HG03558 (cell line): Measurements from ENCODE around the gene RRAS2.
A peak's percentile ranks its signal among the peaks of the same experiment; 100 is the strongest.
"Not testable (repeated sequence)": the region's sequence is repeated elsewhere in the genome, so short reads cannot be mapped to it uniquely, and the experiment has no call there.

Experiments
- ATAC-seq: cut with Tn5 transposase; IDR thresholded peaks from one replicate; pipeline ENCODE4 v1.9.1; 2021; ENCODE audit warnings: moderate number of reproducible peaks; ENCODE audit not compliant: unreplicated experiment; ENCODE audit errors: extremely low read depth

Gene RRAS2

DNA sequence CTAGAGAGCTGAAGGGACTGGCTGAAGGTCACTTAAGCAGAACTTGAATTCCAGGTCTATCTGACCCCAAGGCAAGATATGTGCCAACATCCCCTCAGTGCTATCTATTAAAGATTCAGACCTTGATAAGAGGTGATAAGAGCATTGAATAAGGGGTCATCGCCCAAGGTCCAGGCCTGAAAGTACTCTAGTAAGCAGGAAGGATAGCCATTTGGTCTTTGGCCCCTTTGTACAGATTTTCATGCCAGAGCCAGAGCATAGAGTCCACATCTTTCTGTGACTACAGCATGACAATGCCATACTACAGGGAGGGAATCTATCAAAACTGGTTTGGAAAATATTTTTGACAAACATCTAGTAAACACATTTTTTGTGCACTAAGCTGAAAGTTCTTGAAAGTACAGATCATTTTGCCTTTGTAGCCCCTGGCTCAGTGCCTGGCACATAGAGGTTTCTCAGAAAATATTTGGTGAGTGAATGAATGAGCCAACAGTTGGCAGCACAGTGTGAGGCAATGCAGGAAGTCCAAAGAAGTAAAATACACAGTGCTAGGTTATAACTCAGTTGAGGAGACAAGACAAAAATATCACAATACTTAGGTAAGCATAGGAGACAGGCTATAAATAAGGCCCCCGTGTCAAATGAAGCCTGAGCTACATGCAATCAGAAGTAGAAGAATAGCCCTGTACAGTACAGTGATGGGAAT is 15.1 kb upstream of the RRAS2 start:
- ATAC-seq, result no peak

DNA sequence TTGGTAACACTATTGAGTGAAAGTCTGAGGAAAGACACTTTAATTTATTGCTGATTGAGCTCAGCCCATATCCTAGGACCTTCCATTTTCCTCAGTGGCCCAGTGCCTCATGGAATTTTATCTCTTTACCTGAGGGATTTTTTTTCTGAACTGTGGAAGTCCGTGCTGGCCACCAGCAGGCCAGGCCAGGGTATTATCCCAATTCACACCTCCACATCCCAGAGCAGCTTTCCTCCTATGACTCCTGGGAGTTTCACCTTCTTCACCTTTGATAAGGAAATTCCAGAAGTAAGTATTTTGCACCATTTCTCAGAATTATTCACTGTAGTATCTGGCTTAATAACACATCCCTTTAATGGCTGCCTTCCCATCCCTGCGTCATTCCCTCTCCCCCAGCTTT is 13.0 kb upstream of the RRAS2 start:
- no peak for ATAC-seq

DNA sequence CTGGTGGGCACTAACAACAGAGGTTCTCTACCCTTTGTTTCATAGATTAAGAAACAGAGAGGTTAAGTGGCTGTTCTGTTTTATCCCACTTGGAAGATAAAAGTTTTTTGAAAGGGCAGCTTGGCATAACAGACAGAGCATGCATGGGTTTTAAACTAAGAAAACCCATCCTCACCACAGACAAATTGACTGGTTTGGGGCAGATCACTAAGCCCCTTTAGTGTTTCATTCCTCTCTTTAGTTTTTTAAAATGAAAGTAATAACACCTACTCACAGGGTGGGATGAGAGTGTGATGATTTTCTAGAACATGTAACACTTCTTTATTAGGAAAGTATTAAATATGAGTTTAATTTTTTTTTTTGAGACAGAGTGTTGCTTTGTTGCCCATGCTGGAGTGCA is 12.3 kb upstream of the RRAS2 start:
- no peak for ATAC-seq

DNA sequence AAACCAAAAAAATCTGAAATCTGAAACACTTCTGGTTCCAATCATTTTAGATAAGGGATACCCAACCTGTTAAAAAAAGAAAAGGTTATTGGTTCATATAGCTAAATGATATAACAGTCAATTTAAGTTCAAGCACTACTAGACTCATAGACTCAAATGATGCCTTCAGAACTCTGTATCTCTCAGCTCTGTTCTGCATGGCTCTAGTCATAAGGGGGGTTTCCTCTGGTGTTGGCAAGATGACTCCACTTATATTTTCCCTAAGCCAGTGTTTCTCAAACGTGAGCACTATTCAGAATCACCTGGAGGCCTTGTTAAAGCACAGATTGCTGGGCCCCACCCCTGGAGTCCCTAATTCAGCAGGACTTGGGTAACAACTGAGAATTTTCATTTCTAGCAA is 11.5 kb upstream of the RRAS2 start:
- no peak for ATAC-seq

DNA sequence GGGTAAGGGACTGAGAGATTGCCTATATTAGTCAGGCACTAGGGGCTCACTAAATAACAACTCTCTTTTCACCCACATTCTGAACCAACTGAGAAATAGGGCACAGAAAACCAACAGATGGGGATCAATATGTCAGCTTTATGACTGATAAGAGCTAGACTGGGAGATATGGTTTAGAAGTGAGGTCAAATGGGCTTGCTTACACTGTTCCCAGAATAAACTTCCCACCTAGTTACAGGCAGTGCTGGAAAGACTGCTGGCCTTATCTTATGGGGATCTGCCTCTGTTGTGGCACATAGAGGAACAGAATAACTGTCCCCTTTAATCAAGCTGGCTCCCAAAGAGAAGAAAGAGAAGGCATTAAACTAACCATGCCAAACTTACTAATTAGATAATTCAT is 10.6 kb upstream of the RRAS2 start:
- no peak for ATAC-seq

DNA sequence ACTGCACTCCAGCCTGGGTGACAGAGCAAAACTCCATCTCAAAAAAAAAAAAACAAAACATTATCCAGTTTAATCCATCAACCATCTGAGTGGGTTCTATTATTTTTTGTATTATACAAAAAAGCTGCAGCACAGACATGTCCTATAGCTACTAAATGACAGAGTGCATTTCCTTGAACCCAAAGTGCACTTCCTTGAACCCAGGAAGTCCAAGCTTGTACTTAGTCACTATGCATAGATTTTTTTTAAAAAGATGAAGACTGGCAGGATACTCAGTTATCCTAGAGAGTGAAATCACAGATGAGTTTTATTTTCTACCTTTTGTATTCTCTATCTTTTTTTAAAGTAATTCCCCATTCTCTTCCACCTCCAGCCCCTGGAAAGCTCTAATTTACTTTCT is 8.0 kb upstream of the RRAS2 start:
- ATAC-seq, result no peak

DNA sequence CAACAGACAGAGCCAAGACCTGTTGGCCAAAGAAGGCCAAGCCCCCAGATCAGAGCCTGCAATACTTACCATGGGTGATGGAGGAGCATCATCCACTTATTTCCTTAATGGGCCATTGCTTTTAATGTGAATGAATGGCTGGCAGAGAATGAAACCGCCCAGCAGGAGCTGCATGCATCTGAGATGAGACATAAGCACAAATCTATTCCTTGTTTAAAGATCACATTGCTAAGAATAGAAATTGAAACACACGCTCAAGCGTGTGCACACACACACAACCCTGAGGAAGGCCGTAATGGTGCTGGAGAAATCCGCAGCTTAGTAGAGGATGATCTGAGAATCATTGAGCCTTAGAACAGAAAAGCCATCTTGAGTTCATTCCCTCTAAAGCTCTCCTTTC is 5.3 kb upstream of the RRAS2 start:
- ATAC-seq, result no peak

DNA sequence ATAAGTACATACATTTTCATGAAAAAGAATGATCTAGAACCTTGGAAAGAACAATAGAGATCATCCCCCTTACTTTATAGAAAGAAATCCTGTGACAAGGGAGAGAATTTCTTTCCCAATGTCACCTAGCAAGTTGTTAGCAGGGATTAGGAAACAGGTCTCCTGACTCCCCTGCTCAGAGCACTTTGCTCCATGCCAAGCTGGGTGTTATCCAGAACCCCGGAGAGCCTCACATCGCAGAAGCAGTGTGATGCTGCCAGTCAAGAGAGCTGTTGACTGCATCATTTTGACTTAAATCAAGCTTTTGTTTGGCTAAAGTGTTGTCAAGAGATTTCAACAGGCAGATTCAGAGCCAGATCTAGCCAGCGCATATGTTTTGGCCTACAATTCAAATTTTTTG is 3.6 kb upstream of the RRAS2 start:
- no peak for ATAC-seq

DNA sequence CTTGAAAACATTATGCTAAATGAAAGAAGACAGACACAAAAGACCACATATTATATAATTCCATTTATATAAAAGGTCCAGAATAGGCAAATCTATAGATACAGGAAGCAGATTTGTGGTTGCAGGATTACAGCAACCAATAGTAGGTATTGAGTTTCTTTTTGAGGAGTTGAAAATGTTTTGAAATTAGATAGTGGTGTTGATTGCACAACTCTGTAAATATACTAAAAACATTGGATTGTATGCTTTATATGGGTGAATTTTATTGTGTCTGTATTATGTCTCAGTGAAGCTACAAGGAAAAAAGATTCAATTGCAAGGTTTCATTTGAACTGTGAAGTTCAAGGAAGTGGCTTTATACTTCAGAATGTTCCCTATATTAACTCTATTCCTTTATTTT is 3.0 kb upstream of the RRAS2 start:
- ATAC-seq, result no peak

DNA sequence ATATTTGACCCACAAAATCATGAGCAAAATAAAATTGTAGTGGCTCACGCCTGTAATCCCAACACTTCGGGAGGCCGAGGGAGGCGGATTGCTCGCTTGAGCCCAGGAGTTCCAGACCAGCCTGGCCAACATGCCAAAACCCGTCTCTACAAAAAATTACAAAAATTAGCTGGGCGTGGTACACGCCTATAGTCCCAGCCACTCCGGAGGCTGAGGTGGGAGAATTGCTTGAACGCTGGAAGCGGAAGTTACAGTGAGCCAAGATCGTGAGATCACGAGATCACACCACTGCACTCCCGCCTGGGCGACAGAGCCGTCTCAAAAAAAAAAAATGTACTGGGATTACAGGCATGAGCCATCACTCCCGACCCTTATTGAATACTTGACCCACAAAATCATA is 2.0 kb upstream of the RRAS2 start:
- ATAC-seq, result no peak

DNA sequence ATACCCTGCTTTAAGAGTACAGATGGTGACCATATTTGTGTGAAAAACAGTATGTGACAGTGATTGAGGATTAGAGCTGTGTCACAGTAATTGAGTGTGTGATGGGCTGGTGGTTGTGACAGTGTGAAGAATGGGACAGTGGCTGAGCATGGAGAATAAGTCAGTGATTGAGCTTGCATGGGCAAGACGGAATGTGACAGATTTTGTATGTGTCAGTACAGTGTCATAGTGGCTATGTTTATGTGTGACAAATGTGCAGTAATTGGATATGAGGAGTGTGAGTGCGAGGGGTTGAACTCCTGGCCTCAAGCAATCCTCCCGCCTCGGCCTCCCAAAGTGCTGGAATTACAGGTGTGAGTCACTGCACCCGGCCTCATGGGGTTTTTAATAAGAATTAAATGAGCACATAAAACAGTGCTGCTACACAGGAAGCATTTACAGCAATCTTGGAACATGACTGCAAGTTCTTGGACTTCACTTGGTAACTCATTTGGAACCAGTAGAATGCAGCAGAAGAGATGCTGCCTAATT is 583 bp upstream of the RRAS2 start:
- no peak for ATAC-seq

DNA sequence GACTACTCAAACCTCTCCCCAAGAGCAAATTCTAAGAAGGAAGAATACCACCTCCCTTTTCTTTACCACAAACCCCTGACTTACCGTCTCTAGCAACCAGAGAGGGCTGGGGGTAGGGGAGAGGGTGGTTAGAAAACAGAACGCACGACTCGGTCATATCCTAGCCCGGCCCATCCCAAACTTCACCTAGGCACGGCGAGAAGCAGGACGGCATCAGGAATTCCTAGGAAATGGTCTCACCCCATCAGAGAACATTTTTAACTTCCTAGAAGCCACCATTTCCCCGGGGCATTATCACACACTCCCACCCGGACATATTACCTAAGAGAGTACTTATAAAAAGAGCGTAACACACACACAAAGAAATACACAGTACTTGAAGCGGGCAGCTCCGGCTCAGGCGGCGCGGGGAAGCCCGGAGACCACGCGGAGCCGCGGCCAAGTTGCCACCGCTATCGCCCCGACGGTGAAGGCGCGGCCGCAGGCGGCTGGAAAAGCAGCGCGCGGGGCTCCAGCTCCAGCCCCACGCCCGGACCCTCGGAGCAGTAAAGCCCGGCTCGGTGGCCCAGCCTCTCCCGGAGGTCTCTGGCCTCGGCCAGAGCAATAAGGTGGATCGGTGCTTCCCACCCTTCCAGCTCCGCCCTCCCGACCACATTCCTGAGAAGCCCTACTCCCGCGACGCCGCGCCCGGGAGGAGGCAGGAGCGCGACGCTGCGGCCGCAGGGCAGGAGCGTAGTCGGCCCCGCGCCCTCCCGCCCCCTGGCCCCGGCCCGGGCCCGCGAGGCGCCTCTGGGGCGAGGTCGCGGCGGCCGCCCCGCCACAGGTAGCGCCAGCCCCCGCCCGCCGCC is 878 bp downstream of the RRAS2 start:
- peak; percentile 8 for ATAC-seq

DNA sequence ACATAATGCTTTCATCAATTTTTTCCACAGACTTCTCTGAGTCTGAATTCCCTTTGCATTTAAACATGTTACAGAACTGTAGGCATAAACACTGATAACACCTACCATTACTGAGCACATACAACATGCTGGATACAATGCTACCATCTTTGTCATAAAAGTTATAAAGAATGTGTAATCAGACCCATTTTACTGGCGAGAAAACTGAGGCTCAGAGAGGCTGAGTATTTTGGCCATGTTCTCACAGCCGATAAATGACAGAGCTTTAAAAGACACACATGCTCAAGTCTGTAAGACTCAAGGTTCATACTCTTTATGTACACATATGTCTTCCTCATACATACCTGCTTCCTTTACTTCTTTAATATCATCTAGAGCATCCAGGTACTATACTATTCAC is 2.6 kb downstream of the RRAS2 start:
- ATAC-seq, result no peak

DNA sequence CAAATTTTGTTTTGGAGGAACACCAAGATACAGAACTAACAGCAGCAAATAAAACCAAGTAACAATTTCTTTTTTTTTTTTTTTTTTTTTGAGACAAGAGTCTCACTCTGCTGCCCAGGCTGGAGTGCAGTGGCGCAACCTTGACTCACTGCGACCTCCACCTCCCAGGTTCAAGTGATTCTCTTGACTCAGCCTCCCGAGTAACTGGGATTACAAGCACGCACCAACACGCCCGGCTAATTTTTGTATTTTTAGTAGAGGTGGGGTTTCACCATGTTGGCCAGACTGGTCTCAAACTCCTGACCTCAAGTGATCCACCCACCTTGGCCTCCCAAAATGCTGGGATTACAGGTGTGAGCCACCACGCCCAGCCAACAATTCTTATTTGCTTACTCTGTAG is 4.4 kb downstream of the RRAS2 start:
- ATAC-seq, result not testable (repeated sequence)

DNA sequence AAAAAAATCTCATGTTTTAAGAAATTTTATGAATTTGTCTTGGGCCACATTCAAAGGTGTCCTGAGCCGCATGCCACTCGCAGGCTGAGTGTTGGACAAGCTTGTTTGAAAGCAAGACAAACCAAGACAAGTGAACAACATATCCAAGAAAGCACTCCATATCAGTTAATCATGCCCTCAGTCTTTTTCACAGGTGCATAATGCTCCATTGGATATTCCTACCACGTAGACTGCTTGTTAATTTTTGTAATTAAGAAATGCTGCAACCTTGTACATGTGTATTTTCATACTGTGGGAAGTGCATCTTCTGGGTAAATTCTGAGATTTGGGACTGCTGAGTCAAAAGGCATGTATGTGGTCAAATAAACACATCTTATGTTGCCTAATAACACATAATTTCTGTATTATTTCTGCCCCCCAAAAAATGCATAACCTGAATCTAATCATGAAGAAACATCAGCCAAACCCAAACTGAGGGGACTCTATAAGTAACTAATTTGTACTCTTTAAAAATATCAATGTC is 8.2 kb downstream of the RRAS2 start:
- ATAC-seq, result no peak

DNA sequence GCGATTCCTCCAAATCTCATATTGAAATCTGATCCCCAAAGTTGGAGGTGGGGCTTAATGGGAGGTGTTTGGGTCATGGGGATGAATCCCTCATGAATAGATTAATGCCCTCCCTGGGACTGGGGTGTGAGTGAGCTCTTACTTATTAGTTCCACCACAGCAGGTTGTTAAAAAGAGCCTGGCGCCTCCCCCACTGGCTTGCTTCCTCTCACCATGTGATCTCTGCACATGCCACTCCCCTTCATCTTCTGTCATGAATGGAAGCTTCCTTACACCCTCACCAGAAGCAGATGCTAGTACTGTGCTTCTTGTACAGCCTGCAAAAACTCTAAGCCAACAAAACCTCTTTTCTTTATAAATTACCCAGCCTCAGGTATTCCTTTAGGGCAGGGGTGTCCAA is 8.8 kb downstream of the RRAS2 start:
- ATAC-seq, result no peak

DNA sequence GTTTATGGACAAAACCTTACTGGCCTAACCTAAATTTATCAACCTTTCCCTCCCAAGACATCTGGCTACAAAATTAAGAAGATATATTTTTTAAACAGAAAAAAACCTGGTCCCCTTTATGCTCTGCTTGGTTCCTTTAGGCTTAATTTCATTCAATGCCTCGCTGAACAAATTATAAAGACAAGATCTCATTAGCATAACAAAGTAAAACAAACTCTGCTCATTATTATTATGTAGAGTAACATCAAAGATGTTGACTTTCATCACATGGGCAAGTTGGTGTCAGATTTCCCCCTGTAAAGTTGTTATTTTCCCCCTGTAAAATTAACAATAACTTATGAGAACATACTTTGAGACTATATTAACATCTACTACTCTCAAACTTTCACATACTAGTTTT is 11.0 kb downstream of the RRAS2 start:
- ATAC-seq, result no peak

DNA sequence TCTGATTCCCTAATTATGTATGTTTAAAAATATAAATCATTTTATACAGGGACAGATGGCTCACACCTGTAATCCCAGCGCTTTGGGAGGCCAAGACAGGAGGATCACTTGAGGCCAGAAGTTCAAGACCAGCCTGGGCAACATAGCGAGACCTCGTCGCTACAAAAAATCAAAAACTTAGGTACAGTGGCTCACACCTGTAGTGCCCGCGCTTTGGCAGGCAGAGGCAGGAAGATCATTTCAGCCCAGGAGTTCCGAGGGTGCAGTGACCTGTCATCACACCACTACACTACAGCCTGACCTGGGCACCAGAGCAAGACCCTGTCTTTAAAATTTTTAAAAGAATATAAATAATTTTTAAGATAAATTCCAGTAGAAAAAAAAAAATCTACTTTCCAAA is 11.5 kb downstream of the RRAS2 start:
- no peak for ATAC-seq

DNA sequence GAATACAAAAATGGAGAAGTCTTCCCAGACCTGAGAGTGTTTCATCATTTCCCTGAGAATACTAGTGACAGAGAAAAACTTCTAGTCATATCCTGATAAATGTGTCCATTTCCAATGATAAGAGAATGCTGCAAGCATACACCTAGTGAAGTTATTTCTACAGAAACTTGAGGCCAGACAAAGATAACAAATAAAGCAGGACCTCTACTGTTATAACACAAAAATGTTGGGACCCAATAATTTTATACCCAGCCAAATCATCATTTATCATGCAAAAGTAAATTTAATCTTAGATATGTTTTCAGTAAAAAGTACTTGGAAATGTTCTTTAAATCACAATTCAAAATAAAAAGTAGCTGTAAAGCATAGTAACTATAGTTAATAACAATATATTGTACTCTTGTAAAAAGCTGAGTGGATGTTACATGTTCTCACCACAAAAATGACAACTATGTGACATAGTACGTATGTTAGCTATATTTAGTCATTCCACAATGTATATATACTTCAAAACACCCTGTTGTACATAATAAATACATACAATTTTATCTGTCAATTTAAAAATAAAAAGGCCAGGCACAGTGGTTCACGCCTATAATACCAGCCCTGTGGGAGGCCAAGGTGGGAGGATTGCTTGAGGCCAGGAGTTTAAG is 12.6 kb downstream of the RRAS2 start:
- ATAC-seq, result no peak

DNA sequence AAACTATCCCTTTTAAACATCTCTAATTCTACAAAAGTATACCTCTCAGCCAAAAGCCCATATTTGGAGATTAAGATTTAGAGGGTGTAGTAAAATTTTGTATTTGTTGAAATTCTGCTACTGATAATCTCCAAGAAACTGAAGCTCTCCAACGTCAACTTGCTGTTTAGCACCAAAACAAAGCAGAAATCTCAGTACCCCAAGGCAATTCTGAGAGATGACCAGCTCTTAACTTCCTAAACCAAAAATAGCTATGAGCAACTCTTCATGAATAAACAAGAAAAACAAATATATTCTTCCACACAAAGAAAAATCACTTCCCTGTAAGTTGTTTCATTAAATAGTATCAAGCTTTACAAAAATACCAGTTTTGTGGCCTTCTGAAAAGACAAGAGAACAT is 13.3 kb downstream of the RRAS2 start:
- no peak for ATAC-seq

DNA sequence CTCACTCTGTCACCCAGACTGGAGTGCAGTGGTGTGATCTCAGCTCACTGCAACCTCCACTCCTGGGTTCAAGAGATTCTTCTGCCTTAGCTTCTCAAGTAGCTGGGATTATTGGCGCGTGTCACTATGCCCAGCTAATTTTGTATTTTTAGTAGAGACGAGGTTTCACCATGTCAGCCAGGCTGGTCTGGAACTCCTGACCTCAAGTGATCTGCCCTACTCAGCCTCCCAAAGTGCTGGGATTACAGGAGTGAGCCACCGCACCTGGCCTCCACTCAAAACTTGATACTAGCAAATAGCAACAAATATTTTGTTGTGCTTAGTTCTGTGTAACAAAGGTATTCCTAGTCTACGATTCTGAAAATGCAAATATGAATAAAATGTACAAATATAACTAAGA is 14.0 kb downstream of the RRAS2 start:
- ATAC-seq, result not testable (repeated sequence)
